ENCODE results near the gene GPC6.
A peak's percentile ranks its signal among the peaks of the same experiment; 100 is the strongest.

Gene GPC6

DNA sequence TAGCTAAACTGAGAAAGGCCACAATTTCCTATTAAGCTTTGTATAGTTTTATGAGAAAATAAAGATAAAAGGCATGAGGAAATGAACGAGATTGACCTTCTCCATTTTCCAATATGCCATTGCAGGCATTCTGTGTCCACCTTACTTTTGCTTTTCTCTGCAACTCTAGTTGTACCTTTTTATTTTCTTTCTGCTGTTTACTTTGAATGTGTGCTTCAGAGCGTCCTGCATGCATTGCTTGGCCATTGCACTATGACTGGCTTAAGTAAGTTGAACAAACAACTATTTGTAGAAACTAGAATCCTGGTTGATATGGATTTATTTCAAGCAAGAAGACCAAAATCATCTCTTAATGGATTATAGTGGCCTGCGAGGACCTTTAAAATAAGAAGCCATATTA, 510.3 kb downstream of the GPC6 start:
- DNase-seq (ENCODE audit: low read depth), result no peak

DNA sequence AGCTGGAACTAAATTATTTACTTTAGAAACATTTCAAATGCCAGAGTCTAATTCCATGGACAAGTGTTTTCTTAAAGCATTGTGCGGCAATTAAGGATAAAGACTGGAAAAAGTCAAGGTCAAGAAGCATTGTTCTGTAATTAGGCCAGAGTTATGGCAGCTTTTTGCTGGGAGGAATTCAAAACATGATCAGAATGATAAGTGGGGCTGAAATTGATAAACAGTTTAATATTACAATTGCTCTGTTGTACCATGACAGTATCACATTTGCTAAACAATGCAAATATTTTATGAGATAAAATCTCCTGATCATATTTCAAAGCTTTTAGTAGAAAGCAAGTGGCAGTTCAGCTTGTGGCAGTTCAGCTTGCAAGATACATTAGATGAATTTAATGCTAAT, 513.7 kb downstream of the GPC6 start:
- DNase-seq (ENCODE audit: low read depth), result no peak

DNA sequence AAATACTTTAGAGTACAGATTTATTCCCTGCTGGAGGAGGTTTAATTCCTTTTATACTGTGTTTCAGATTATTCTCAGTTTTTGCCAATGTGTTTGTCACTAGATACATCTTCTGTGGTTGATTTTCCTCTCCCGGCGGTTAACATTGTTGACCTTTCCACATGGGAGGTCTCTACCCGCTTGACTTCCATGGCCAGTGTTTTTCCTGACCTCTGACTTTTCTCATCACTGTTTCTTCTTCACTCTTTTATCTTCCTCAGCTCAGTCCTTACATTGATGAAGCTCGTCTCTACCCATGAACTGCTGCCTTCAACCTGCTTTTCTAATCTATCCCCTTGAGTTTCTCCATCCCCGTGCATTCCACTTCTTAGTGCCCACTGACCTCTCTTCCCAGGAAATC, 517.4 kb downstream of the GPC6 start:
- no peak for DNase-seq (ENCODE audit: low read depth)

DNA sequence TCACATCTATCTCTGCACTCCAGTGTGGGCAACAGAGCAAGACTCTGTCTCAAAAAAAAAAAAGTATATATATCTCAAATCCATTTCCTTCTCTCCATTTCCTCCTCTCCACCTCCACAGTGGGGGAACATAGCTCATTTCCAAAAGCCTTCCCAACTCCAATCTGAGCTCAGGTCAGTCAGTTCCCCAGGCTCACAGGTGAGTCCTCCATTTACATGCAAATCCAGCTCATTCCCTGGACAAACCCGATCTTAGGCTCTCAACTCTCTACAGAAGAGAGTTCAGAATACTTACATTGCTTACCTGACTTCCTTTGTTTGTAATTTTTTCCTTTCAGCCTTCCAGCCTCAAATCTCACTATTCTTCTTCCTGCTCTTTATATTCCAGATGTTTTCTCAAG, 518.3 kb downstream of the GPC6 start:
- no peak for DNase-seq (ENCODE audit: low read depth)

DNA sequence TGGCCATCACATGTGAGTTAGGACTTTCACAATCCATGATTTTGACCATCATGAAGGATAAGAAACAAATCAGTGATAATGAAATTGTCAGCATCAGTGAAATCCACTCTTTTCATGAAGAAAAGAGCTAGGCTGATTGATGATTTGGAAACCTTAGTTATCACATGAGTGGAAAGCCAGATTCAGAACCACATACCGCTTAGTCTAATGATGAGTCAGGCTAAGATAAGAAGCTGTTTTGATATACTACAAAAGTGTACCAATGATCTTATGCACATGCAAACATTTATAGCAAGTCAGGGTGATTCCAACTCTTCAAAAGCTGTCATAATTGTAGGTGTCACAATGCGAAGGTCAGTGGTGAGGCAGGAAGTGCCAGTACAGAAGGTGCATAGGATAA, 519.3 kb downstream of the GPC6 start:
- peak; percentile 88 for DNase-seq (ENCODE audit: low read depth)

DNA sequence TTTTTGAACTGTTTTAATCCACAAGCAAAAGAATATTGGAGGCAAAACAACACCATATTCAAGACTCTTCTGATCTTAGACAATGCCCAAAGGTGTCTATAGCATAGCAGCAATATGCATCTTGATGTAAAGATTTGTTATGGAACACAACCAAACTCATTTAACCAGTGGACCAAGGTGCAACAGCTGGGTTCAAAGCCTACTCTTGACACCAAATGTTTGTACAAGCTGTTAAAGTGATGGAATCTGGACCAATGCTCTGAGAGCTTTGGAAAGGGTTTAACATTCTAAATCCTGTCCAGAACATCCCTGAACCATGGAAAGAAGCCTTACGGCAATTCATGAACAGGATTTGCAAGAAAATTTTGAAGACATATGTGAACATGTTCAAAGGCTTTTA, 520.0 kb downstream of the GPC6 start:
- DNase-seq (ENCODE audit: low read depth), result no peak

DNA sequence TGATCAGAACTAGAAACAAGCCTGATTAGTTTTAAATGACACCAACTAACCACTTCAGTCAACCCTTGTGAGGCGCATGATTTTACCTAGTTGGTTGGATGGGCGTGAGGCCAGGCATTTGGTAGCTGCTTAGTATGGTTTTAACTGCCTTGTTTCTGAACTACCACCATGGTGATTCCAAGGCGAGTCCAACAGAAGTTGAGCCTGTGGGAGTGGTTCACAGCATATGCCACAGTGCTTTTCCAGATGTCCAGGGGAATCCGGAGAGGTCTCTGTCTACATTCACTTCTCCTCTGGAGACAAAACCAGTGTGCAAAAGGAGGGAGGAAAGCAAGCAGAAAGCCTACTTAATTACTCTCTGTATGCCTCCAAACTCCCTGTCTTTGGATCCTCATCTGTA, 524.1 kb downstream of the GPC6 start:
- no peak for DNase-seq (ENCODE audit: low read depth)

DNA sequence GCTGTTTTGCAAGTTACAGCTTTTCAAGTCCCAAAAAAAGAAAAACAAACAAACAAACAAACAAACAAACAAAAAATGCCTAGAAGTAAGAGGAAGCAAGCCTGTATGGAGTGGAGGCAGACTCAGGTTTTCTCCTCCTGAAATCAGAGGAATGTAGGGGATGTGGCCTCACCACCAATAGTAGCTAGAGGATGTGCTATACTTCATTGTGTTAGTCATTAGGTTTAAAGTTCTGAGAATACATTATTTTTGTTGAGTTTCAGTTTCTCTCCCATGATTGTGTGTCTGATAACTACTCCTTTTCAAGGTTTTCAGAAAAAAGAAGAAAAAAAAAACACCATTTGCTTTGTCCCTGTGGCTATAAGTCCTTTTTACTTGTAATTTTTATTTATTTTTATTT, 524.5 kb downstream of the GPC6 start:
- DNase-seq (ENCODE audit: low read depth), result no peak

DNA sequence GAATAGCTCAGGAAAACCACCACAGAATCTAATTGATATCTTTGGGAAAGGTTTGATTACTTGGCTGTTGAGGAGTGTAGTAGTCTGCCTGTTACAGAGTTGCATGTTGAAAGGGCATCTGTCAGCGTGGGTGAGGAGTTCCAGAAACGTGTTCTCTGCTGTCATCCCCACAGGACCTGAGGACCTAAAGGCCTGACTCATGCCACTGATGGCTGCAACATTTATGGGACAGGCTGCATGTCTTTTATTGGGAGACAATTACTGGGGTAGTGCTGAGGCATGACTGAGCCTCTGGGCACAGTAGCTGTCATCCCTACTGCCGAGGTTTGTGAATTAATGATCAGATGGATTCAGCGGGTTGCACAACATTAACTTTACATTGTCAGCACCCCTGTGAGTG, 525.9 kb downstream of the GPC6 start:
- peak; percentile 25 for DNase-seq (ENCODE audit: low read depth)

DNA sequence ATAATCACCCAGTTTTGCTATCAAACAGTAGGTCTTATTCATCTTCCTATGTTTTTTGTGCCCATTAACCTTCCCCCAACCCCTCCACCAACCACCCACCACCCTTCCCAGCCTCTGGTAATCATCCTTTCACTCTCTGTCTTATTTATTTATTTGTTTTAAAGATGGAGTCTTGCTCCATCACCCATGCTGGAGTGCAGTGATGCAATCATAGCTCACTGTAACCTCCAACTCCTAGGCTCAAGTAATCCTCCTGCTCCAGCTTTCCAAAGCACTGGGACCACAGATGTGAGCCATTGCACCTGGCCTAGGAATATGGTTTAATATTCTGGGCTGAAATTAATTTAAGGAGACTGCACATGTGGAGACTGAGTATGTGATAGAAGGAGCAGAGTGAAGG, 527.0 kb downstream of the GPC6 start:
- DNase-seq (ENCODE audit: low read depth), result no peak

DNA sequence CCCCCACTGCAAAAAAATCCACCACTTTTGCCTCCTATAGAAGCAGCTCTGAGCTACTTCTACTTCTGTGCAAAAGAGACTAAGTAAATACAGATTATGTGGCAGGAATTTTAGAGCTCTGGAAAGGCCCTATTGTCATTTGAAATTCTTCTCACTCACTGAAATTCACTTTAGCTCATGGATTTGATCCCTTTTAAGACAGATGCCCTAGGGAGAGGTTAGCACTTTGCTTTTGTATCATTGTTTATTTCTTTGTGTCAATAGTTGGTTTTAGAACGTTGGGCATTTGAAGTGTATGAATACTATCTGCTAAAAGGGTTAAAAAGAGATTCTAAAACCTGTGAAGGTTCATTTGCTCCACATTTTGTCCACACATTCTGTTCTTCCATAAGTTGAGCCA, 528.7 kb downstream of the GPC6 start:
- DNase-seq (ENCODE audit: low read depth), result no peak

DNA sequence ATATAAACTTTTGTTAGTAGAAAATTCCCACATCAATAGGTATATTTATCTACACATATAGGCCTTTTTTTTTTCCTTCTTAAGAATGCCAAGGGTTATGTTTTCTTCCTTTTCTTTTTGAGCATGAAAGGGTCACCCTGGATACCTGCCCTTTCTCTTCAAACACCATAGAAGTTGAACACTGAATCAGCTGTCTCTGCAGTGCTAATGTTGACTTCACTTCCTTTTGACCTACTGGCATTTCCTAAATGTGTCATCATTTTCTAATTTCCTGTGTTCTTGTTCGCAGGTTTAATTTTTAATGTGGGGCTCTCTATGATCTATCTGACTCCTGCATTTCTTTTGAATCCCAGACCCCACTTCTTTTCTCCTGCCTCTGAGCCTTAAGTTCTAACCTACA, 532.0 kb downstream of the GPC6 start:
- no peak for DNase-seq (ENCODE audit: low read depth)

DNA sequence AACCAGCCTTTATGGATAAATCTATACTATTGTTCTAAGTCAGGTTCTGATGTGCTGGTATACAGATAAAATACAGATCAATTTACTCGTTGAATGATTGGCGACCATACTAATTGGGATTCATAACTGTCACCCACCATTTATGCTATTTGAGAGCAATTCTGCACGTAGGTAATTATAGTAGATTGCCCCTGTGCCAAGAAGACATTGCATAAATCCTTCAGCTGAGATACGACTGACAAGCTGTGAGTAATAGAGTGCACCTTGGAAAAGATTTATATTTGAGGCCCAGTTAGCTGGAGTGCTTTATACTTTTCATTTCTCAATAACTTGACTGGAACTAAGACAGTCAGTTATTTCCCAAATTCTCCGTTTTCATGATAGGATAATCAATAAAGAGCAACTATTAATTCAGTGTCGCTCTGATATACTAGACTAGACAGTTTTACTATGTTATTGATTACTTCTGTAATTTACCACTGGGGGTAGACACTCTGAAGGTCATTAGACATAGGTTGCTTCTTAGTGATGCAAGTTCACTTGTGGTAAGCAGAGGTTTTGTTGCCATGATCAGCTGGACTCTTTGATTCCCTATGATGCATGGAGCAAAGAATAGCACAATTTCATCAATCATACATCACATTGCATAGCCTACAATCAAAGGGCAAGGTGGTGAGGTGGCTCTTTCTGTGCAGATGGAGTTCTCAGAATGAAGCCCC, 536.3 kb downstream of the GPC6 start:
- DNase-seq (ENCODE audit: low read depth), result no peak

DNA sequence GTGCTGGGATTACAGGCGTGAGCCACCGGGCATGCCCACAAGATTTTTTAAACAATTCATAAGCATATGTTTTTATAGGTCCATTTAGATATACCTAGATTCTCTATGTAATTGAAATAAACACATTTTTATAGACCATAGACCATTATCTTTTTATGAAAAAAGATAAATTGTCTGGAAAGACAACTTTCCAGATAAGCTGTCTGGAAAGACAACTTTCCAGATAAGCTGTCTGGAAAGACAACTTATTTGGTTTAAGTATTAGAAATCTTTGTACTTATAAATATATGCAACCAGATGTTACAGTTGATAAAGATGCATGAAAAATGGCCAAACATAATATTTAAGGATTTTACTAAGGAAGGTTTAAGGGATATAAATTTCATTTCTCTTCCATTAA, 538.5 kb downstream of the GPC6 start:
- peak; percentile 78 for DNase-seq (ENCODE audit: low read depth)

DNA sequence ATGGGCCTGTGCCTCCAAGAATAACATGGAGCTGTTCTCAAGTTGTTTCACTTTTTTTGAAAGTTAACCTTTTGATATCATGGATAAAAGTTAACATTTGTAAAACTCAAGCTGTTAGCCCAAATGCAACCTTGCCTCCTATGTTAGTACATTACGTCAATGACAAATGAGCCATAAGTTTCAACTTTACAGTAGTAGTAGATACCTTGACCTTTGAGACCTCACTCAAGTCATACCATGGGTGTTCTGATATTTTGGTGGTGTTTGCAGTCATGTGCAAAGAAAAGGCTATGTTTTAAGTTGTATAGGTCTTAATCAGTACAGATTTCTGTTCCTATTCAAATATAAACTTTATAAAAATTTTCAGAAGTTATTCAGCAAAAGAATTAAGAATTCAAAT, 539.2 kb downstream of the GPC6 start:
- no peak for DNase-seq (ENCODE audit: low read depth)

DNA sequence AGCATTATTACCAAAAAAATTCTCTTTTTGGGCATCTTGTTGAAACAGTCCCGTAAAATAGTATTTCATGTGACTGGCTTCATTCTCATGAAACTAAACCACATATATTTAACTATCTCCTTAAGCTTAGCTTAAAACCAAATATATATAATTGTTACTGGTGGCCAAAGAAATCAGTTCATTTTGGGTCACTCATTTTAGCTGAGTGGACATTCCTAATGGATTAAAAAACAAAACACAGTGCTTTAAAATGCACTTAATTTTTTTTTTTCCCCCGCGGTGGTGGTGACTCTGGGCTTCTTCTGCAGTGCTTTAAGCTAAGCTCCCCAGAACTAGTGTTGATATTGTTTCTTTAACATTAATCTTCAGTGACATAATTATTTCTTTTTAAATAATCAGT, 540.1 kb downstream of the GPC6 start:
- no peak for DNase-seq (ENCODE audit: low read depth)

DNA sequence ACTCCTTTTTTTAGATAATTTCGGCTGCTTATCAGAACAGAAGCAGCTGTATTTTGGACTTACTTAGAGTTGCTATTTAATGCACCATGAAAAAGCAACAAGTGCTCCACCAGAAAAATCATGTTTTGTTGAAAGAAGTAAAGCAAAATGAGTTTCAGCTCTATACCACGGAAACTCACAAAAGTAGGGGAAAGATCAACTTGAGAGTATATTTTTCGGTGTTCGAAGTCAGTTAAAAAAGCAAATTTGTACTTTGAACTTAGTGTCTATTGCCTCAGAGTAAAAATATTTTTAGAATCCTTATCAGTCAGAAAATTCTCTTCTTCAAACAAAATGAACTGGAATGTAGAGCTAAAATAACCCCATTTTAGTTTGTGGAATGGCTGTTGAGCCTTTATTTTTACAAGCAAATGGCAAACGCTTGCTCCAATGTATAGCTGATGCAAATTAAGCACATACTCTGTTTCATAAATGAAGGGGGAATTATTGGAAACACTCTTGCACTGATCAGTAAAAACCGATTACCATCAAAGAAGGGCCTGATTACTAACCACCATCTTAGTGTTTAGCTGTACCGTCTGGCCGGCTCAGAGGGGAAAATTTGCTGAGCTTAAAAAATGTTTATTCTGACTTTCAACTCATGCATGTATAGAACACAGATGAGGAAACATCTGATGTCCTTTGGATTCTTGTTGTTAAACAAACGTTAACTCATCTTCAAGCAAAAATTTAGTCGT, 540.7 kb downstream of the GPC6 start:
- no peak for DNase-seq (ENCODE audit: low read depth)

DNA sequence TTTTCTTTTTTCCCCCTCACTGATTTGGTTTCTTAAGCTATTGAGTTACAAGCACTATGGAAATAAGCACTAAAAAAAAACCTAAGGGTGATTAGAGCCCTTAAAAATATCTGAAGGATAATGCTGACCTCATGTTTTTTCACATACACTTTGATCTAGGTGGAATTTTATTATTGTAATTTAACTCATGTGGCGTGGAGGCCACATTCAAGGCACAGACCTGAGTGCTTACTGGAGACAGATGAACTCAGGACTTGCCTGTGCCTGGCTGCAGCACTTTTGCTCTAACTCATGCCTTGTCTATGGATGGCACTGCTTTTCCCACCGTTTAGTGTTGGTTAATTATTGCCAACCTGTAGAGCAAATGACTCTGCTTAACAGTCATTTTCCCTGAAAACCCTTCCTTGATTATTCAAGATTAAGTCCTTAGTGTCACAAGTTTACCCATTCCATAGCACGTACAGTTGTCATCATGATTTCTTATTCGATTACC, 541.4 kb downstream of the GPC6 start:
- no peak for DNase-seq (ENCODE audit: low read depth)

DNA sequence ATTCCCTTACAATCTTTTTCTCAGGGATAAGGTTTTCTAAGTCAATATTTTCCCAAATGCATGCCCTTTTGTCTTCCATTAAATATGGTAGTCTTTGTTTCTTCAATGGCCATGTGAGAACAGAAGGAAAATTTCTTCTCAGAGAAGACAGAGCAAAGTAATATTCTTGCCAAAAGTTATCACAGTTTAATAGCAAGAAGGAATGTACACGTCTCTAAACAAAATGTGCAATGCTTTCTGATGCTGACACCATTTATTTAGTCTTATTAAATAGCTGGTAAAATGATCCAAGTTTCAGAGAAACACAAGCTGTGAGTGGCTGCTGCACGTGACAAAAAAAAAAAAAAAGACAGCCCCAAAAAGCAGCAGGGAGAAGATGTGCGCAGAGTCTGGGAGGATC, 542.5 kb downstream of the GPC6 start:
- no peak for DNase-seq (ENCODE audit: low read depth)

DNA sequence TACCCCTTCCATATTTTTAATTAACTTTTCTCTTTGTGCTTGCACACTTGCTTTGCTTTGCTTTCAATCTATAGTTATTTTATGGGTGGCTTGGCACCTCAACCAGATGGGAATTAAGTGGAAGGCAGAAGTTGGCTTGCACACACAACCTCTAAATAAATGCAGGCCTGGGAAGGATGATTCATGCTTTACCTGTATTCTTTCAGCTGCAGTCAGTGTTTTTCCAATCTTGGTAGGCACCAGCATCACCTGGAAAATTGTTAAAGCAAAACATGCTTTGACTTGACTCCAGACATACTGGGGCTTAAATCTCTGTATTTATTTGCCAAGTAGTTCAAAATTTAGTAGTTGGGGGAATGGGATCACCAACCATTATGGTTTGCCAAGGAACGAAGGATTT, 543.0 kb downstream of the GPC6 start:
- no peak for DNase-seq (ENCODE audit: low read depth)

DNA sequence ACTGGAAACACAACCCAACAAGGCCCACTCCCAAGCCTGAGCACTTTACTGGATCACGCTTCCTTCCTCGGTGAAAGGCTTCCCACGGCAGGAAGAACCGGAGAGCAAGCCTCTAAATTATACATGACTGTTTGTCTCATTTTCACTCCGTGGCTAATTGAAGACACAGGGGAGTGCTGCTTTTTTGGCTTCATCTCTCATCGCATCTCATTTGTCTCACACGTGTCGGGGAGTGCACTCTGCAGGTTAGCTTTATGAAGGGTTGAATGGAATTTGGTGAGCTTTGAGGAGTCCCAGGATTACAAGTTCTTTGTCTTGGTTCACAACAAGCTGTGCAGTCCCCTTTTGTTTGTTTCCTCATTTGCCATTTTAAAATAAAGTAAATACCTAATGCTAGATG, 544.6 kb downstream of the GPC6 start:
- no peak for DNase-seq (ENCODE audit: low read depth)

DNA sequence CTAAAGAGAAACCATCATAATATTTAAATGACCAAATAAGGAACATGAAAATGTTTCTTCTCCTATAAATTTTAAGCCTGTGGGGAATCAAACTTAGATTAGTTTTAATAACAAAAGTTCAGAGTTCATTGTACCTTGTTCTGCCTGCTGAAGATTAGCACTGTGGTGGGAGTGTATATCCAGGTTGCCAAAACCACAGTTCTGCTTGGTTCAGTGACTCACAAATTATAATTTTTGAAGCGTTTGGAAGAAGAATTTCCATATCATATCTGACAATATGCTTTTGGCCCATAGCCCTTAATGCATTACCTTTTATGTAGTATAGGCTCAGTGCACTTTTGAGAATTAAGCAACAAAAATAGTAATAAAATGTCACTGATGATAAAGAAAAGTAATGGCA, 545.2 kb downstream of the GPC6 start:
- peak; percentile 86 for DNase-seq (ENCODE audit: low read depth)

DNA sequence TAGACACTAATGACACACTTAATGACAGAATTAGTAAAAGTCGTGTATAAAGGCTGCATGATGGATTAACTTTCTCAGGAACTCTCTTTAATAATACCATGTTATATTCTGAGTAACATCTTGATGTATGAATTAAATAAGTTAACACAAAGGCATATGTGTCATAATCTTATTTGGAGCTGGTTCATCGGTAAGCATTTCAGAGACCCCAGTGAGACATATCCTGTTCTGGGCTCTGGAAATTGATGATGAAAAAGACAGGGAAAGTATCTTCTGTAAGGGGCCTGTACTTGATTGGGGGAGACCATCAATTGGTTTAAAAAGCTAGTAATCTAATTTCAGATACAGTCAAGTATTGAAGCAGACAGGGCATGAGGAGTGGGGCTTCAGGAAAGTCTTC, 547.9 kb downstream of the GPC6 start:
- no peak for DNase-seq (ENCODE audit: low read depth)

DNA sequence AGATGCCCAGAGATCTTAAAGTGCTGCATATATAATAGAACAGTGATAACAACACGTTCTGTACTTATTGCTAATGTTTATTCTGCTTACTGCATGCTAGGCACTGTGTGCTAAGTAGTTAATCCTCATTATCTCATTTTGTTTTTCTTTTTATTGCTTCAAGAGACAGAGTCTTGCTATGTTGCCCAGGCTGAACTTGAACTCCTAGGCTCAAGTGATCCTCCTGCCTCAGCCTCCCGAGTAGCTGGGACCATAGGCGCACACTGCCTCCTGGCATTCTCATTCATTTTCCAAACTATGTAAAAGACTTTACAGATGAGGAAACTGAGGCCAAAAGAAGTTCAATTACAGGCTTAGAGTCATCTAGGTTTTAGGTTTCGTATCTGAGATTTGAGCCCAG, 548.4 kb downstream of the GPC6 start:
- DNase-seq (ENCODE audit: low read depth), result no peak
